ENCODE measurements around the gene AGAP1. TPM values are rescaled to one million over a fixed set of nuclear protein-coding genes. Genes with fewer than 3 reads are reported as not detected.

AGAP1 gene
- total RNA-seq = 10 to 100 TPM in 3 of 4 donors, 1 to 10 TPM in 1; 7.2 to 19.6 (median 15.2) TPM

GRCh38 chr2:235493775-235494715, at the start of gene AGAP1:
Gene AGAP1 (plus strand): TSS chr2:235494043.
- no CpG with 5 or more reads among the region's 156 CpGs for WGBS, 2 donors
- peak in 2 of 4 donors; percentile 26 to 33 for TF ChIP-seq POLR2A (IDR thresholded peaks at IDR 0.05)
- no peak for TF ChIP-seq CTCF (IDR thresholded peaks at IDR 0.05)
- Histone ChIP-seq H3K4me1 (peaks cover 8 to 36% (median 16%) of the 10 kb centered on the region in 3 donors), H3K36me3 (no peaks in the 10 kb centered on the region), H3K4me3 (peak within 1 kb of the TSS; percentile 57 to 84 (median 74)), H3K27ac (peak within 1 kb of the TSS; percentile 54 to 93 (median 88)), H3K9me3 (no peaks in the 10 kb centered on the region), H3K27me3 (peaks cover 0 to 5% (median 0%) of the 10 kb centered on the region in 4 donors)
- intact Hi-C loops (cut with DNase I) = no loop called here
- no peak for DNase-seq

GRCh38 chr2:235444101-235444597, 49.7 kb upstream of the AGAP1 start:
- peaks cover 0 to 10% (median 5%) of the 10 kb centered on the region in 3 donors for H3K9me3 ChIP-seq
- no peak overlapping the region for H3K4me3 ChIP-seq
- DNase-seq = no peak
- H3K36me3 ChIP-seq = no peaks in the 10 kb centered on the region
- peaks cover 0 to 11% (median 0%) of the 10 kb centered on the region in 4 donors for H3K27me3 ChIP-seq
- H3K4me1 ChIP-seq = no peaks in the 10 kb centered on the region
- intact Hi-C loops (cut with DNase I) = no loop called here
- 70 to 88% methylated on average over 7 of the region's 7 CpGs for WGBS, 2 donors
- no peak overlapping the region for H3K27ac ChIP-seq
- no peak for TF ChIP-seq POLR2A (IDR thresholded peaks at IDR 0.05)
- no peak for TF ChIP-seq CTCF (IDR thresholded peaks at IDR 0.05)

GRCh38 chr2:235445116-235445515, 48.7 kb upstream of the AGAP1 start:
- no peak for TF ChIP-seq CTCF (IDR thresholded peaks at IDR 0.05)
- no peak for TF ChIP-seq POLR2A (IDR thresholded peaks at IDR 0.05)
- WGBS, 2 donors = 65 to 68% methylated on average over 4 to 6 of the region's 6 CpGs
- H3K27ac ChIP-seq = no peak overlapping the region

GRCh38 chr2:235446082-235446481, 47.8 kb upstream of the AGAP1 start:
- H3K9me3 ChIP-seq = peaks cover 0 to 10% (median 5%) of the 10 kb centered on the region in 3 donors
- WGBS, 2 donors = 75 to 80% methylated on average over 5 of the region's 5 CpGs
- H3K4me3 ChIP-seq = no peak overlapping the region
- no peak overlapping the region for H3K27ac ChIP-seq
- H3K27me3 ChIP-seq = peaks cover 0 to 6% (median 0%) of the 10 kb centered on the region in 4 donors
- no peak for DNase-seq
- H3K36me3 ChIP-seq = no peaks in the 10 kb centered on the region
- H3K4me1 ChIP-seq = no peaks in the 10 kb centered on the region
- TF ChIP-seq CTCF (IDR thresholded peaks at IDR 0.05) (no peak), POLR2A (IDR thresholded peaks at IDR 0.05) (no peak)
- intact Hi-C loops (cut with DNase I) = no loop called here

More at GRCh38 chr2:235445116-235445515, 48.7 kb upstream of the AGAP1 start:
- intact Hi-C loops (cut with DNase I) = no loop called here
- no peaks in the 10 kb centered on the region for H3K36me3 ChIP-seq
- no peak overlapping the region for H3K4me3 ChIP-seq
- no peak for DNase-seq
- peaks cover 0 to 14% (median 0%) of the 10 kb centered on the region in 4 donors for H3K27me3 ChIP-seq
- no peaks in the 10 kb centered on the region for H3K4me1 ChIP-seq
- H3K9me3 ChIP-seq = peaks cover 0 to 10% (median 5%) of the 10 kb centered on the region in 3 donors

GRCh38 chr2:235447210-235447609, 46.6 kb upstream of the AGAP1 start:
- no peaks in the 10 kb centered on the region for H3K4me1 ChIP-seq
- H3K27me3 ChIP-seq = peaks cover 0 to 6% (median 0%) of the 10 kb centered on the region in 4 donors
- no peaks in the 10 kb centered on the region for H3K36me3 ChIP-seq
- H3K27ac ChIP-seq = no peak overlapping the region
- intact Hi-C loops (cut with DNase I) = no loop called here
- peaks cover 0 to 10% (median 5%) of the 10 kb centered on the region in 3 donors for H3K9me3 ChIP-seq
- no peak overlapping the region for H3K4me3 ChIP-seq
- no peak for TF ChIP-seq POLR2A (IDR thresholded peaks at IDR 0.05)
- TF ChIP-seq CTCF (IDR thresholded peaks at IDR 0.05) = no peak
- 69 to 85% methylated on average over 3 of the region's 3 CpGs for WGBS, 2 donors
- no peak for DNase-seq
